GM21528 (cell line): ENCODE measurements around the gene MRRF.

Source experiments
- ATAC-seq: cut with Tn5 transposase; IDR thresholded peaks from one replicate; pipeline ENCODE4 v1.9.1; 2021; ENCODE audit warnings: mild to moderate bottlenecking, moderate library complexity; ENCODE audit not compliant: unreplicated experiment, low FRiP score

MRRF gene

GRCh38 chr9:122374885-122375420 lies 110.3 kb downstream of the MRRF start:
- ATAC-seq = no peak

- ATAC-seq = no peak
Observed at GRCh38 chr9:122376796-122377195, 112.1 kb downstream of the MRRF start.

GRCh38 chr9:122377241-122378164 lies 112.8 kb downstream of the MRRF start:
- no peak for ATAC-seq

- ATAC-seq = no peak
Observed at GRCh38 chr9:122378236-122378635, 113.6 kb downstream of the MRRF start.

GRCh38 chr9:122379340-122379739 lies 114.7 kb downstream of the MRRF start:
- no peak for ATAC-seq

- ATAC-seq = no peak
Observed at GRCh38 chr9:122380293-122380692, 115.6 kb downstream of the MRRF start.
